NCI-H82 treated with DMSO at 0.1 percent for 48 hours (cell line): ENCODE measurements around the gene PDE9A.
A peak's percentile ranks its signal among the peaks of the same experiment; 100 is the strongest.

Experiments
- DNase-seq: peaks from one replicate; lab custom pipeline; 2025; ENCODE audit not compliant: unreplicated experiment; lab: John Stamatoyannopoulos, UW

The PDE9A gene

GRCh38 chr21:42768324-42769121 is 115.1 kb downstream of the PDE9A start:
- DNase-seq: no peak

DNA sequence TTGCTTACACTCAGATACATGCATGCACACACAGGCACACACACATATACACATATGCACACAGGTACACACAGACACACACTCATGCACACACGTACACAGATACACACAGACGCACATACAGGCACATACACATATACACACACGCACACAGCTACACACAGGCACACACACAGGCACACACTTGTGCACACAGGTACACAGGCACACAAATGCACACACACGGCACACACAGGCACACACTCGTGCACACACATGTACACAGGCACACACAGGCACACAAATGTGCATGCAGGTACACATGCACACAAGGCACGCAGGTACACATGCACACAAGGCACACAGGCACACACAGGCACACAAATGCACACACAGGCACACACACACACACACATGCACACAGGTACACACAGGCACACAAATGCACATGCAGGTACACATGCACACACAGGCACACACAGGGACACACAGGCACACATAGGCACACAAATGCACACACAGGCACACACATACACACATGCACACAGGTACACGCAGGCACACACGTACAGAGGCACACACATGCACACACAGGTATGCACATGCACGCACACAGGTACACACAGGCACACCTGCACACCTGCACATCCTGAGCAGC is 115.9 kb downstream of the PDE9A start:
- DNase-seq: no peak

GRCh38 chr21:42769820-42770716 is 116.6 kb downstream of the PDE9A start:
- no peak for DNase-seq

DNA sequence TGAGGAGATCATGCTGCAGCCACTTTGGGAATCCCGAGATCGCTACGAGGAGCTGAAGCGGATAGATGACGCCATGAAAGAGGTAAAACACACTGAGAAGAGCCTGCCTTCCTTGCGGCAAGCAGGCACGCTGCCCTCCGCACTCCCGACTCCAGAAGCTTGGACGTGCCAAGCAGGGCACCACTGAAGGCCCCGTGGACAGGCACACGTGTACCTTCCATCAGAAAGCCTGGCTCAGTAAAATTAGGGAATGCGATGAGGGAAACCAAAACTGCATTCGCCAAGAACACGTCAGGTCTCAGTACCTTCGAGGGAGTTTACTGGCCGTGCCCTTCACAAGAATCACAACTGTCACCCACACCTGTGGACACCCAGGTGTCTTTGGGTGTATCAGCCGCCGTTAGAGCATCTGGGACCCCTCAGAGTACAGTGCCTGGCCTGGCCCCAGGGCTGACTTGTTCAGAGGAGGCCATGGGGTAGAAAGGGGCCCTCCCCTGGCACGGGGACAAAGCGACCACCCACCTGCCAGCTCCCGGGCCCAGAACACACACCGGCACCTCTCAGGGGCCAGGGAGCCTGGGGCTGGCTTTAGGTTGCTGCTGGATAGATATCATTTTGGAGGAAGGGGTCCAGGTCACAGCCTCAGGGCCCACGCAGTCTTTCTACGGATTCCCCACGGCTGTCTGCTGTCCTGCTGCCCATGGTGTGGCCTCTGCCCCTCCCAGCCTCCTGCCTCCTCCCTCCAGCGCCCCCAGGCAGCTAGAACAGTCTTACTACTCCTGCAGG is 117.5 kb downstream of the PDE9A start:
- DNase-seq: no peak

- DNase-seq: no peak
Measured at GRCh38 chr21:42771503-42771805, 118.0 kb downstream of the PDE9A start.

DNA sequence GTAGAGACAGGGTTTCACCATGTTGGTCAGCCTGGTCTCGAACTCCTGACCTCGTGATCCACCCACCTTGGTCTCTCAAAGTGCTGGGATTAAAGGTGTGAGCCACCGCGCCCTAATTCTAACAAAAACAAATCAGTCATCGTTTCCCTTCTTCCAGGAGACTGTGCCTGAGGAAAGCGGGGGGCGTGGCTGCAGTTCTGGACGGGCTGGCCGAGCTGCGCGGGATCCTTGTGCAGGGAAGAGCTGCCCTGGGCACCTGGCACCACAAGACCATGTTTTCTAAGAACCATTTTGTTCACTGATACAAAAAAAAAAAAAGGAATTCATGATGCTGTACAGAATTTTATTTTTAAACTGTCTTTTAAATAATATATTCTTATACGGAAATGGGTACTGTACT is 121.7 kb downstream of the PDE9A start:
- no peak for DNase-seq

DNA sequence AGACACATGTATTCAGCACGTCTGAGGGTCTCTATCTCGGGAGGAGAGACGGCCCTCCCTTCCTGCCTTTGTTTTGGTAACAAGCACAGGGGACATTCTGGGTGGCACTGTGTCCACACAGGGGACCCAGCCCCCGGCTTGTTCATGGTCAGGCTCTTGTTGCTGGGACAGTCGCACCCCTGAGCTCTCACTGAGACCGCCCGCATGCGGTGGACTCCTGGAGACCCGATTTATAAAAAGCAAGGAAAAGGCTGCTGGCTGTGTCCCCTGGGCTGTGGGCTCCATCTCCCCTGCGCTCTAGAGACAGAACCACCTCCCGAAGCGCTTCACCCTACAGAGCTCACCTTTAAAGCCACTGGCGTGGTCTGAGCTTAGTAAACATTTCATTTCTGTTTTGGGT is 122.5 kb downstream of the PDE9A start:
- no peak for DNase-seq

DNA sequence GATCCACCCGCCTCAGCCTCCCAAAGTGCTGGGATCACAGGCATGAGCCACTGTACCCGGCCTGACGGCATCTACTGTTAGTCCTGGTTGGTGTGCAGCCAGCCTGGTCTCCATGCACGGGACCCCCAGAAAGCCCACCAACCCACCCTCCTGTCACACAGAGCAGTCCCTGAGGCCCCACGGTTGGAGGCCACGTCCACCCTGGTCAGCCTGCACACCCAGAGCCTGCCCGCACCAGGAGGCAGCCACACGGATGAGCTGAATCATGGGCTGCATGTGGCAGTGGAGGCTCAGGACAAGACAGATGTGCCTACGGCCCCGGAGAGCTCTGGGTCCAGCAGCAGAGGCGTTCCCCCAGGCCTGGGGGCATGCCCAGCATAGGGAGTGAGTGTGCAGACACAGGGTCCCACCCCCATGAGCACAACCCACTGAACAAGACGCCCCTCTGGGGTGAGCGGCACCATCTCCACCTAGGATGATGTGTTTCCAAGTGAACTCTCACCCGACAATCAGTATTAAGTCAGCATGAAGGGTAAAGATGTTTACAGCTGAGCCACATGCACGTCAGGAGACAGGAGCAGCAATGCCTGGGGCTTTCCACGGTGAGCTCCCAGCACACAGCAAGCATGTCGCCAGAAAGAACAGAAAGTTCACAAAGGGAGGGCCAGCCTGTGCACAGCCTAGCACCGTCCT is 123.8 kb downstream of the PDE9A start:
- DNase-seq: no peak

DNA sequence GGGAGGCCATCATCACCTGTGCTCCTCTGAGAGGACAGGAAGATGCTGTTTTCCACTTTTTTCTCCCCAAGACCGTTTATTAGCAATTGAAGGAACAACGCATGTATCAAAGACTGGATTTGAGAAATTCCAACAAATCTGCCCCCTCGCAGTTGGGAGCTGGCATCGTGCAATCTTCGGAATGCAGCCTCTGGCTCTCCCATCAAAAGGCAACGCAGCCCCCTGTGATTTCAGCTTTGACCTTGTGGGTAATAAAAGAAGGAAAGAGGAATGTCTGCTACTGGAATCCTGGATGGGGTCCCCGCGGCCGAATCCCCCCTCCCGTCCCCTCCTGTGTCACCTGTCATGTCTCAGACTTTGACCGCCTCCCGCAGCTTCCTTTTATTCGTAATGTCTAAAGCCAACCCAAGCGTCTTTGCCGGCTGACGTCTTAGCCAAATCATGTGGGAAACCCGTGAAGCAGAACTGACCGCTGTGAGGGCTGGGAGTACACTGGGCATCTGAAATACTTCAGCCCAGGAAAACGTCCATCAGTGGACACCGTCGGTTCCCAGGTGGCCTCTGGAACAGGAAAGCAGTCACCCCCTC is 124.4 kb downstream of the PDE9A start:
- no peak for DNase-seq

DNA sequence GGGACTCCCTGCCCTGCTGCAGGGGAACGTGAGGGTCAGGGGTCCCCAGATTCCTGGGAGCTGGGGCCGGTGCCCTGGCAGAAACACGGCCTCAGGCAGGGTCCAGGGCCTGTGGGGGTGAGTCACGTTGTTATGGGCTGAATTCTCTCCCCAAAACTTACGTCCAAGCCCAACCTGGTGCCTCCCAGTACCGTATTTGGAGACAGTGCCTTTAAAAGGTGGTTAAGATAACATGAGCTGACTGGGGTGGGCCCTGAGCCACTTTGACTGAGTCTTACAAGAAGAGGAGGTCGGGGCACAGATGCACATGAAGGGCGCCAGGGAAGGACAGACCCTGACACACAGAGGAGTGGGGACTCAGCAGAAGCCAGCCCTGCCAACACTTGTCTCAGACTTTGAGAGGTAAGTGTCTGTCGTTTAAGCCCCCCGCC is 126.0 kb downstream of the PDE9A start:
- no peak for DNase-seq

DNA sequence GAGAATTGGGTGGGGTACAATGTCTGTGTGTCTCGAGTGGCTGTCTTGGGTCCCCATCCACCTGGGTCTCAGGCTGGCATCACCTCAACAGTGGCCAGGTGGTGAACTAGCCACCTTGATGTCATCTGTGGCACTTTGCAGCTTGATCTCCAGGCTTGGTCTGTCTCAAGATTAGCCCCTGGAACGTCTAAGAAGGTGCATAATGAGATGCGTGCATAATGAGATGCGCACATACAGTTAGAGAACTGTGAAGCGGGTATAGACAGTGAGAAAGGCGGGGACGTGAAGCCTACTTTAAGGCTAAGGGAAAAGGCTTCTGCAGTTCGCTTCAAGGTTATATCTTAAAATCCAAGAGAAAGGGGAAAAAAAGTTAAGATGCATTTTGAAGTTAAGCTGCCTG is 127.2 kb downstream of the PDE9A start:
- no peak for DNase-seq

DNA sequence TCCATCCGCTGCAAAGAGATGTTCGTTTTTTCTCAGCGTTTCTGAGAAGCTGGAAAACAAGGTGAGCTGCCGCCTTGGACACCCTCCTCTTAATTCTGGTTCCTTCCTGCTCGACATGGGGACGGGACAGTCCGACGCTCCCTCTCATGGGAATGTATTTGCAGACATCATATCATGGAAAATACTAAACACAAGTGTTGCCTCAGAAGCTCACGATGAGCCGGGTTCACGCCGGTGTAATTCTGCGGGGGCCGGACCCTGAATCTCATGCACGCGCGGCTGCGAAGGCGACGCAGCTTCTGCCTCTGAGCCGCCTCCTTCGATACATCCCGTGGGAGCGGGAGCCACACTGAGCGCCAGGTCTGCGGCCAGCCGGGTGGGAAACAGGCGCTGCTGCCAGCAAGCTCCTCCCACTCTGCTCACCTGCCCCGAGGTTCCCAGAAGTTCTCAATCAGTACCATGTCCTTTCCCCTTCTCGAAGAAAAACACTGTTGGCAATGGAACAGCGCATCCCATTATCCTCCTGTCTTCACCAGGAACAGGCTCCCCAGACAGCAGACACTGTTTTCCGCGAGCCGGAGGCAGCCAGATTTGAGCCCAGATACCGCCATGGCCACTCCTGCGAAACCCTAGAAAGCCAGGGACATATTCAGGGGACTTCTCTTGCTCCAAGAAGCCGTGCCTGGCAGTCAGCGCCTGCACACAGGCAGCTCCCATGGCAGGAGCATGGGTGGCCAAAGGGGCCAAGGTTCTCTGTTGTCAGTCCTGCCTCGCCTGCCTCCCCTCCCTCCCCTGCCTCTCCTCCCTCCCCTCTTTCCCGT is 127.9 kb downstream of the PDE9A start:
- no peak for DNase-seq

DNA sequence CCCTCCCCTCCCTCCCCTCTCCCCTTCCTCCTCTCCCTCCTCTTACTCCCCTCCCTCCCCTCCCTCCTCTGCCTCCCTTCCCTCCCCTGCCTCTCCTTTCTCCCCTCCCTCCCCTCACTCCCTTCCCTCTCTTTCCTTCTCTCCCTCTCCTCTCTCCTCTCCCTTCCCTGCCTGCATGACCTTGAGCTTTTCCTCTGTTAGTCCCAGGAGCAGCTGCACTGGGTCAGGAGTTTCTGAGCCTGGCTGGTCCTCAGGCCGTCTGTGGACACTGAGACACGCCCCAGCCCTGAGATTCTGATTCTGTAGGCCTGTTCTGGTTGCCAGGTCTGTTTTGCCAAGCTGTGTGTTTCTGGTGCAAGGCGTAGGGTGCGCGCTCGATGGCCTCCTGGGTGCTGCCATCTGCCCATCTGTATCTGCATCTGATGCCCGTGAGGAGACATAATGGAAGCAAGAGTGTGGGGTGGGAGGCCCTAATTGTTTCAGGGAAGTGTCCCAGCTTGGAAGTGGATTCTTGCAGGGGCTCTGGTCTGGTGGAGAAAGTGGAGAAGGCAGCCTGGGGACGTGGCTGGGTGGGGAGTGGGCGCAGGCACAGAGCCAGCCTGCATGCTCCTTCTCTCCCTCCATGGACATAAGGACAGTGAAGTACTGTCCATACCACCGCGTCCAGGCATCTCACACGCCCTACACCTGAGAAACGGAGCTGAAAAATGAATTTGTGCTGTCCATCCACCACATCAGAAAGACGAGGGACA is 128.7 kb downstream of the PDE9A start:
- DNase-seq: no peak

GRCh38 chr21:42782723-42783242 is 129.4 kb downstream of the PDE9A start:
- peak; percentile 55 for DNase-seq

GRCh38 chr21:42784276-42784675 is 130.9 kb downstream of the PDE9A start:
- no peak for DNase-seq

DNA sequence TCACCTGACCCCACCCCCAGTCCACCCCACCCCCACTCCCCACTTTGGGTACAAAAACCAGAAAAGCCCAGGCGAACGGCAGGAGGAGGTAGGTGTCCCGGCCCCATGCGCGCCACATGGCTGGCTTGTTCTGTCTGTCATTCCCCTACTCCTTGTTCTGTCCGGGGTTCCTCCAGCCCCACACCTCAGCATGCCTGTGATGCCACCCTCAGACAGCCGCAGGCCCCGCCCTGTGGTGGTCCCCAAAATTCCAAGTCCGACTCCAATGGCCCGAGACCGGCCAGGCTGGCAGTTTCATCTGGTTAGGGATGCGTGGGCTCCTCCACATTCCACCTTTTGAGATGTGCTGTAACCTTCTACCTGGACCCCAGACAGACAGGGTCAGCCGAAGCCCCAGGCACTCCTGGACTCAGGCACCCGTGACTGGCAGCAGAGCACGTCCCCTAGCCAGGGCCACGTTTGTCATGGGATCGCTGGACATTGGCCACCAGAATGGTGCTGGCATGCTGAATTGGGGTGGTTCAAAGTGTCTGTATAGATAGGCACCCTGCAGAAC is 131.6 kb downstream of the PDE9A start:
- DNase-seq: no peak

GRCh38 chr21:42785666-42786427 is 132.4 kb downstream of the PDE9A start:
- no peak for DNase-seq
